ENCODE measurements around the gene HDGFL1.

The HDGFL1 gene

DNA sequence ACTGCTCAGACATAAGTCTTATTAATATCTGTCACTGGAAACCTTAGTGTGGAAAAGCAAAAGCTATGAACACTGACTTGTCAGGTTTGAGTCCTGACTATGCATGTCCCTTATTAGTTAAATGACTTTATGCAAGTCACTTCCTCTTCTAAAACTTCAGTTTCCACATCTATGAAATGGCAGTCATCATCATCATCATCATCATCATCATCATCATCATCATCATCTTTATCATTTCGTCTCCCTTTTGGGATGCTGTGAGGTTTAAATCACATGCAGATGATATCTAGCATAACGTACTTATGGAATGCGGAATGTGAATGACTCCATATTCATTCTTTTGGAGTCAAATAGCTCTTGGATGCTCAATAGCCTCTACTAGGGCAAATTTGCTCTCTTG is 24.5 kb downstream of the HDGFL1 start:
- DNase-seq = no peak

DNA sequence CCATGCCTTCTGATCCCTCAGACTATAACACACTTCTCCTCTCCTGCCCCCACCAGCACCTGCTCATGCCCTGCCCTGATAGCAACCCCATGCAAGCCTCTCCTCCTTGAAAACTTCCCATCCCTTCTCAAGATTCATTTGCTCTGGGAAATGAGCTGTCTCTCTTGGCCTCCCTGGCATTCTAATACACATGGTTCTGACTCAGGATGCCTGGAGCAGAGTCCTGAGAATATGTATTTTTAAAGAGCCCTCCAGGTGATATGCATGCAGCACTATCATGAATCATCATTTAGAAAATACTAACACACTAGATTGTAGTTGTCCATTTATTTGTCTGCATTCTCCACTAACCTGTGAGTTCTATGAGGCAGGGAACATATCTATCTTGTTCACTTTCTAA is 26.6 kb downstream of the HDGFL1 start:
- no peak for DNase-seq

DNA sequence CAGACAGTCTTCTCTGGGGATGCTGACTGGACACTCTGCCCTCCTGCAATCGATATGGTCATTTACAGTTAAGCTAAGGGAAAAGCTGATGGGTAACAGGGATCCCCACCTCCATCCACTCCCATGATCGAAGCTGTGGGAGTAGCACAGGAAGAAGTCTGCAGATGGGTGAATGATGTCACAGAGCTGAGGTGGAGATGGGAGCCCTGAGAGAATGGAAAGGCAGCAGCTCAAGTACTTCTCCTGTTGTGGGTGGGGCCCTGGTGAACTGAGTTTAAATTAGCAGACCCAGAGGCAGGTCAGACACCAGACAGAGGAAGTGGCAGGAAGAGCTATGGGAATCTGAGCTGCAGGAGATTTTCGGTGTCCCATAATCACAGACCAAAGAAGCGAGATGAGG is 29.0 kb downstream of the HDGFL1 start:
- no peak for DNase-seq

DNA sequence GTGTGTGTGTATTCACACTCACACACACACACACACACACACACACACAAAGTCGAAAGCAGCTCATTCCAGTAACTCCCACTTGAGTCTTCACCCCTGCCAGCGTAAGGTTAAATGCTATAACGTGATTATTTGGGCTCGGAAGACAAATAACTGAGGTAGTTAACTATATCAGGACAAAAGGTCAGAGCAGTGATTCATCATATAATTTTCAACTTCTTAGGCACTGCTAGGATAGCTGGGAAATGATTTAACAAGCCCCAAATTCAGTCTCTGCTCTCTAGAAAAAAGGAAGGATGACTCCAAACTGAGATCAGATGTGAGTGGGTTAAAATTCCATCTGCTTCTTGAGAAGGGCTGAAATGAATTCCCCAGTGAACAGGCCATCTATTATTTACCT is 30.7 kb downstream of the HDGFL1 start:
- no peak for DNase-seq

DNA sequence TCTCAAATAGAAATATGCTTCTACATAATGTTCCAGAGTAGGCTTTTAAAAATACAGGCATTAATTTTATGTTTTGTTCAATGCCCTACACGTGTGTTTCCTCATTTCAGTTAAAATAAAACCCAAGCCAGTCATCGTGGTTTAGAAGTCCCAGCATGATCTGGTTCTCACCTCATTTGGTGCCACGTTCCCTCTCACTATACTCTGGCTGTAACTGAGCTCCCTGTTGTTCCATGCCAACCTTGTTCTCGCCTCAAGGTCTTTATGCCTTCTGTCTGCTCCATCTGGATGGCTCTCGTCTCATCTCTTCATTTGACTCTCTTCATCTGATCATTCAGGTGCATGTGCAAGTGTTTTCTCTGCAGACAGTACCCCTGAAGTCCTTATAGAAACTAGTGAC is 32.6 kb downstream of the HDGFL1 start:
- DNase-seq = no peak

DNA sequence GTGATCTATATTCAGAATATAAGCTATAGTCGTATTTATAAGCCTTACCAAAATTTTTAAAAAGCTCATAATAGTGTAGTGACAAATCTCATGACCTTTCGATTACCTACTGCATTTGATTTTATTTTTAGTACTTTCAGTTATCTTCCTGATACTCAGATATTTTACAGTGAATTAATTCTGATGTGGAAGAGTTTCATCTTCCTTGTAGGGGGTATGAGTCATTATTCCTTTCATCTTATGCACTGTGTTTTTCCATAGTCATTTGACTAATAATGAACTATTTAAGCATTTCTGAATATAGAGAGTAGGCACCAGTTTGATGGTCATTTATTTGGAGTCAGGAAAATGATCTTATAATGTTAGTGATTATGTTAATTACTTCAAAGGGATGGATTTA is 36.4 kb downstream of the HDGFL1 start:
- no peak for DNase-seq

DNA sequence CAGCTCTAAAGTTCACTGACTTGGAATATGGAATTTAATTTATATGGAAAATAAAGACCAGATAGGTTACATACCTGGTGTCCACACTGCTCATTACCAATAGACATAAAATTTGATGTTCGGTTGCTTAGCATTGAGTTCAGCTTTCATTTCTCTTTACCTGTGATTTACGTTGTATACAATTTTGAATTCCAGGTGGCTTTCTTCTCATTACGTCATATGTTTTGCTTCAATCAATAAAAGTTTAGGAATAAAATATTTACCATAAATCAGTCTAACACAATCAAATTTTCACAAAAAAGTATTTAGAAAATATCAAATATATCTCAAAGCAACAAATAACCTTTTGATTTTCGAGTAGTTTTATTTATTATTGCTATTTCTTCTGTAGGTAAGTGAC is 40.8 kb downstream of the HDGFL1 start:
- DNase-seq = no peak

DNA sequence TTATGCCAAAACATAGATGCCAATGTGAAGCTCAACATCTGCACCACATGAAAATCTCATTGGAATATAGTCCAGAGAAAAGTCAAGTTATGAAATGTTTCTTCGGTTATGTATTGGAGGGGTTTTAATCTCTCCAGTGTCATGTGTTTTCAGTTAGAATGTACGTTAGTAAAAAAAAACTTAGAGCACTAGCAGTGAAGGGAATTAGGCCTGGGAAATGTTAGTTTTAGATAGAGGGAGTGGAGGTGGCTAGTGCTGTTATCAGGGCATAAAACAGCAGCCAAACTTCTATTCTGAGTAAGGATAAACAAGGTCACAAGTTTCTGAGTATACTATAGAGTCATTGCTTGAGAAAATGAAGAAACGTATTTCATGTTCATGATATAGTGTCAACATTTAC is 42.9 kb downstream of the HDGFL1 start:
- DNase-seq = no peak

DNA sequence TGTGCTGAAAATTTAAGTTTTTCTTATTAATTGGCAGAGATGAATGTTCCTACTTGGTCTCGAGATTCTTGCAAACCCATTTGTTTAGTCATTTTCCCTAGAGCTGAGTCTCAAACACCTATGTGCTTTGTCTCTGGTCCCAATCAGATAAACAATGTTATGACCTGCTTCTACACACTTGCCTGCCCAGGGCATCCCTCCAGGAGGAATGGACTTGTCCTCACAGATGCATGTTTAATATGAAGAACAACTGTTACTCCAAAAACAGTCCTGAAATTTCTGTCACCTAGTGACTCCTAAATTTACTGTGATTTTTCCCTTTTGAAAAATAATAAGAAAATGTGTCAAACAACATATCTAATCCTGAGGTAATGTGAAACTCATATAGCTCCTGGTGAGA is 43.7 kb downstream of the HDGFL1 start:
- no peak for DNase-seq

DNA sequence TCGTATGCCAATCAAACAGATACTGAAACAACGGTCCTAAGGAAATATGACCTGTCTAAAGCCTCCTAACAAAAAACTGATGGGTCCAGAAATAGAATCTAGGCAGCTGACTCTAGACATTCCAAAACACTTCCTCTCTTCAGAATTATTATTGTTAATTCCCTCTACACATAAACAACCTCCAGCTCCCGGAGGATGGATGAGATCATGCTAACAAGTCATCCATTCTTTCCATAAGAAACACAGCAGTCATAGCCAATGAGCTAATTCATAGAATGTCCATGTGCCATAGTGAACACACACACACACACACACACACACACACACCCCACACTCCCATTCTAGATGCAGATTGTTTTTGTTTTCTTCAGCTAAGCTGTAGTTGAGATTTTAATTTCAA is 44.3 kb downstream of the HDGFL1 start:
- no peak for DNase-seq

DNA sequence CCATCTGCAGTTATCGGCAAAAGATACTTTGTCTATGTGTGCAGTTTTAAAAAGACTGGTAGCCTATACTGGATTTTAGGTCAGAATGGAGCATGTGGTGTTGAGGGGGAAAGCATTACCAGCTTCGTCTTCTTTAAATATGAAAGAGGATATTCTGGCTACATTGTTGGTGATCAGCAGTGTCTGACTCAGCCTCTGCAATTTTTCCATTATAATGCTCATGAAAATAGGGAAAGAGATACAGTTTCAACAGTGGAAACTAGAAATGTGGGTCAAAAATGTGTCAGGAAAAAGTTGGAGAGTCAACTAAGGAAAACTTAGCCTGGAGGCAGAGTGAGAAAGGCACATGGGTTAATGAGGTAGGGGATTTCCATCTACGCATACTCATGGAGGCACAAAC is 45.2 kb downstream of the HDGFL1 start:
- DNase-seq = no peak

DNA sequence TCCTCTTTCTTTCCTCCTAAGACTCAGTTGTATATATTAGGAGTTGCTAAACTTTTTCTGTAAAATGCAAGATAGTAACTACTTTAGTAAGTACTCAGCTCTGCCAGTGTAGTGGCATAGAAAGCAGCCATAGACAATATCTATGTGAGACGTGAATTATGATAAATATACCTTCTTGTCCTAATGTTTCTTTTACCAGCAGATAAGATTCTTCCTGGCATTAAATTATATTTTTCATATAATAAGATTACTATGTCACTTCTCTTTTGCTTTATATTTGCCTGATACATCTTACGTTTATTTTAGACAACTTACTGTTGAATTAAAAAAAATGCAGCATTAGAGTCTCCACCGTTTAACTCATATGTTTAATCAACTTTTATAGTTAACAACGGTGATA is 51.7 kb downstream of the HDGFL1 start:
- DNase-seq = no peak
